CD4-positive, alpha-beta T cell treated with Interleukin-12 subunit alpha and Interleukin-12 subunit beta, for 1 hour (primary cell): ENCODE measurements around the gene ZNF462.
"Not testable (repeated sequence)": the region's sequence is repeated elsewhere in the genome, so short reads cannot be mapped to it uniquely, and the experiment has no call there.

Experiments used
- DNase-seq: peaks from one replicate; pipeline ENCODE4 v3.0.0-alpha.2; 2020

ZNF462 gene

GRCh38 chr9:106862821-106863720 lies at the start of gene ZNF462:
ZNF462 (plus strand) TSS chr9:106863166; CDS start chr9:106923384, 60,218 bp downstream.
- no peak for DNase-seq

GRCh38 chr9:106816524-106816923 lies 46.4 kb upstream of the ZNF462 start:
- no peak for DNase-seq

GRCh38 chr9:106818034-106818433 lies 44.9 kb upstream of the ZNF462 start:
- DNase-seq: no peak

- no peak for DNase-seq
These were observed 42.1 kb upstream of the ZNF462 start for GRCh38 chr9:106820866-106821265.

GRCh38 chr9:106828070-106828469 lies 34.9 kb upstream of the ZNF462 start:
- DNase-seq: no peak

DNA sequence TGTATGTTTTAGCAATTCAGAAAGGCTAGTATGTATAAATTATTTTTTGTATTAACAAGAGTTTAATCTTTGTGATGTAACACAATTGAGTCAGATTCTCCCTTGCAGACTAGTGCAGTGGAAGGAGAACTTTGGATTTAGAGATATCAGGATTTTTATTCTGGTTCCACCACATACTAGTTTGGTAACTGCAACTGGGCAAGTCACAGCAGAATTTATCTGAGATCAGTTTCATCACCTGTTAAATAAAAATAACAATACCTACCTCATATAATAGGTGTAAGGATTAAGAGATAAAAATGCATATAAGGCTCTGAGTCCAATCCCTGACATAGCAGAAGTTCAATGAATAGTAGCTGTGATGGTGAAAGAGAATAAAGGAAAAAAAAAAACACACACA lies 34.0 kb upstream of the ZNF462 start:
- no peak for DNase-seq

GRCh38 chr9:106829666-106830408 lies 33.1 kb upstream of the ZNF462 start:
- no peak for DNase-seq

GRCh38 chr9:106830527-106831150 lies 32.3 kb upstream of the ZNF462 start:
- DNase-seq: no peak

- no peak for DNase-seq
These were observed 28.1 kb upstream of the ZNF462 start for GRCh38 chr9:106834888-106835287.

GRCh38 chr9:106835840-106836239 lies 27.1 kb upstream of the ZNF462 start:
- no peak for DNase-seq

DNA sequence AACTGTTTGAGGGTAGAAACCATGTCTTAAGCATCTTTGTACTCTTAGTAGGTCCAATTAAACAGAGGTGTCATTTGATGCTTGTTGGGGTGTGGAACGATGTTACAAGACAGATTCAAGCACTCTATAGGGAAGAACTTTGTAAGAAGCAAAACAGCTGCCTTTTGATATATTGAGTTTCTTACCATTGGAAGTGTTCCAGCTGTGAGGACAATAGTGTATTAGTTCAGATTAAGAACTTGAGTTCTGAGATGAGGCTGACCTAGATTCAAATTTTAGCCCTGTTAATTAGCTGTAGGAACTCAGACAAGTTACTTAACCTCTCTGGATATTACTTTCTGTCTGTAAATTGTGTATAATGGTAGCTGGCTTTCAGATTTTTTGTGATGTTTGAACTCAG lies 19.6 kb upstream of the ZNF462 start:
- no peak for DNase-seq

GRCh38 chr9:106846307-106846706 lies 16.7 kb upstream of the ZNF462 start:
- no peak for DNase-seq

DNA sequence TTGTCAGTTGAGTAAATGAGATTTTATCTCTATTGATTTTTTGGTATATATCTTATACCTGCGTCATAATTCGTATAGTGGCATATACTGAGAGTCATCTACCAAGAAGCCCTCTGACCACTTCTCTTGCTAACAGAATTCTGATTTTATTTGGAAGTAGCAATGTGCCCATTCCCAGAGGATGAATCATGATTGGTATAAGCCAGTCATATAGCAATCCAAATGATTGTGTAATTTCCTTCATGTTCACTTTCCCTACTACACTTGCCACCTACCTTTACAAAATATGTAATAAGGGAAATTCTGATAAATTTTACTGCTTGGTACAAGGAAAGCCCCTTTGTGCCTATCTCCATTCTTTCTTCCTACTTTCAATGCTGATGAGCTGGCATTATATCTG lies 16.1 kb upstream of the ZNF462 start:
- DNase-seq: no peak

- DNase-seq: not testable (repeated sequence)
These were observed 11.3 kb upstream of the ZNF462 start for GRCh38 chr9:106851640-106852039.

- DNase-seq: no peak
These were observed 5.0 kb upstream of the ZNF462 start for GRCh38 chr9:106857811-106858470.

DNA sequence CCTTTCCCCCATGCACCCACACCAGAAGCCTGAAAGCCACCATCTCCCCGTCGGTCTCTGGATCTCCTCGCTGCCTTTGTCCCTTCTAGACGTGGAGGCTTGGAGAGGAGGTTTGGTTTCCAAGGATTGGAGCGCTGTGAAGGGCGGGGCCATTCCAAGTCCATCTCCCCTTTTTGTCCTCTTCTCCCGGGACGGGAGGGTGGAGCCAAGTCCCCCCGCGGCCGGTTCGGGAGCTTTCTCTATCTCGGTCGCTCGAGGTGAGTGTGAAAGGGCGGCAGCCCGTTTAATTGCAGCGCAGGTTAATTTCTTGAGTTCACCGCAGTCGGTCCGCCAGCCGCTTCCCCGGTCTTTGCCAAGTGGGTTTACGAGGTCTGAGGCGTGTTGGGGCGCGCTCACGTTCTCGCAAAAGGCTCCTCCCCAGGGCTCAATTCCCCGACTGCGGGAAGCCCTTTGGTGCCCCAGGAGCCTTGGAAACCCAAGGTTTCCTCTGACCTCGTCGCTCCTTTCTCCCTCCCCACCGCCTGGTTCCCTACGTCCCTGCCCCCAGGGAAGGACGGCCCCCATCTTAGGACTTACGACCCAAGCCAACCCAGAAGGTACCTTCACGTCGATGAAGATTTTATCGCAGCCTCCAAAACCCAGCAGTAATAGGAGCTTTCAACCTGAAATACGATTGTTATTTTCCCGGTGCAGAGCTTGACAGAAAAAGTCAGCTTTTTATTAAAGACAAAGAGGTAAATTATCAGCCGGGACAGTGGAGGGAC lies 2.8 kb upstream of the ZNF462 start:
- DNase-seq: no peak

- DNase-seq: no peak
These were observed 2.0 kb upstream of the ZNF462 start for GRCh38 chr9:106860721-106861639.

DNA sequence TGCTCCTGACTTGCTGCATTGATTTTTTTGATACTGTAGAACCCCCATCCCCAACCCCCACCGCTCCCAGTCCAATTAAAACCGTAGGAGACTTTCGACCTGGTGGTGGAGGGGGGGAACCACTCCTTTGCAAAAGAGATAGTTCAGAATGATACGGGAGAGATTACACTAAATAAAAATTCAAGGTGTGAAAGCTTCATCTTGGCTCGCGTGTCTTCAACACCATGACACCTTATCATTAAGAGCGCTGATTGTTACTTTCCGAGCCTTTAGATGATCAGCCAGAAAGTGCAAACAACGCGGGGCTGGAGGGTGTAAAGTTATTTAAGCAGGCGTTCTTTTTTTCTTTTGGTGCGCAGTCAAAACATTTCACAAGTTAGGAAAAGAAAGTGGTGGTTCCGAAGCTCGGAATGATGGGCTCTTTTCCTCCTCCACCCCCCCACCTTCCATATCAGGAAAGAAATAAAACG lies 1.3 kb upstream of the ZNF462 start:
- no peak for DNase-seq

DNA sequence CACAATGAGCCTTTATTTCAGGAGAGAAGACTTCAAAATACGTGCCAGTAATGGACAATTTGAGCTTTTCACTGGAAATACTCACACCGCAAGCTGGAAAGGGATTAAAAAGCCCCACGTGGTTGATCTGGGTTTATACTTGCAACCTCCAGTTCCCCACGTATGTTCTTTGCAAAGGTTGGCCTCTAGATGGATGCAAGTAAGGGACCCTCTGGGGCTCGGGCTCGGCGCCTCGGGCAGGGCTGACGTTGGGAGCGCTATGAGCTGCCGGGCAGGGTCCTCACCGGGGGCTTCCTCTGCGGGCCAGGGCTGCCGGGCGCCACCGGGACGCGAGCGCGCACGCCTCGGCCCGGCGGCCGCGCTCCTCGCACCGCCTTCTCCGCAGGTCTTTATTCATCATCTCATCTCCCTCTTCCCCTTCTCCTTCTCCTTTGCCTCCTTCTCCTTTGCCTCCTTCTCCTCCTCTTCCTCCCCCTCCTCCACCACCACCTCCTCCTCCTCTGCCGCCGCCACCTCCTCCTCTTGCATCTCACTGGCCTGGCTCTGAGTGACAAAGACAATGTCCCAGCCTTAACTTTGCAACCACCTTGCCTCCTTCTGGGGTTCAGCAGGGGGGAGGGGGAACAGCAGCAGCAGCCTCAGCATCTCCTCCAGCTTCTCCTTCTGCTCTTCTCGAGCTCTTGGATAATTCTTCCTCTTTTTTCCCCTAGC lies 701 bp upstream of the ZNF462 start:
- no peak for DNase-seq
